GM12873 (cell line): ENCODE measurements around the gene DNAH7.

Source experiments
- CTCF ChIP-seq: IDR thresholded peaks from 2 replicates; pipeline ENCODE4 v1.5.1; 2012; ENCODE audit warnings: low read depth, mild to moderate bottlenecking, moderate library complexity, low read length, control low read depth; ENCODE audit not compliant: insufficient read depth; ENCODE audit errors: missing control alignments

DNAH7 gene

GRCh38 chr2:195697681-195698220 is 370.9 kb downstream of the DNAH7 start:
- TF ChIP-seq CTCF, result no peak

- no peak for TF ChIP-seq CTCF
These were observed 372.6 kb downstream of the DNAH7 start for GRCh38 chr2:195696012-195696411.

- TF ChIP-seq CTCF, result no peak
These were observed 373.5 kb downstream of the DNAH7 start for GRCh38 chr2:195695002-195695631.

- TF ChIP-seq CTCF, result no peak
These were observed 374.1 kb downstream of the DNAH7 start for GRCh38 chr2:195694553-195694952.
